PC-9 (cell line): ENCODE results near the gene TTC22. TPM values are rescaled to one million over a fixed set of nuclear protein-coding genes. Genes with fewer than 3 reads are reported as not detected.

Experiments used
- BruUV-seq: library from RNA; stranded (reverse); fragments of 400-500 nt; replicated peaks from 2 replicates; lab custom pipeline; 2021; lab: Mats Ljungman, UMichigan
- CTCF ChIA-PET: fragments of 300-600 bp; sonication (Branson Sonifier 250); formaldehyde crosslinking; loops from one replicate; lab custom pipeline; 2022; ENCODE audit warnings: antibody characterized with exemption; lab: Charles Lee
- POLR2A ChIA-PET: fragments of 300-600 bp; sonication (Branson Sonifier 250); formaldehyde crosslinking; loops from one replicate; lab custom pipeline; 2022; ENCODE audit warnings: antibody characterized with exemption; ENCODE audit not compliant: unreplicated experiment; lab: Charles Lee
- DNase-seq, 2 experiments: peaks; one replicate each; pipeline versions ENCODE4 v3.0.0 to v3.0.0-alpha.2; 2015 to 2022; ENCODE audit warnings: mixed read lengths in 1 of 2
- H2AFZ ChIP-seq: fragments of 200-600 bp; sonication (generic); 2 replicates; pipeline ENCODE4 v1.8.1; 2017; ENCODE audit warnings: antibody characterized with exemption
- H3F3A ChIP-seq: fragments of 200-600 bp; sonication (generic); 2 replicates; pipeline ENCODE4 v1.8.1; 2017; ENCODE audit warnings: antibody characterized with exemption, mild to moderate bottlenecking, low read depth; ENCODE audit not compliant: insufficient read depth
- H3K27ac ChIP-seq: fragments of 200-600 bp; sonication (generic); 2 replicates; pipeline ENCODE4 v1.6.1; 2016; ENCODE audit warnings: mixed run types
- H3K27me3 ChIP-seq: fragments of 200-600 bp; sonication (generic); 2 replicates; pipeline ENCODE4 v1.6.1; 2016; ENCODE audit warnings: low read depth, mixed run types; ENCODE audit not compliant: insufficient read depth
- H3K36me3 ChIP-seq: fragments of 200-600 bp; sonication (generic); 2 replicates; pipeline ENCODE4 v1.6.1; 2016; ENCODE audit warnings: low read depth, mixed run types
- H3K4me1 ChIP-seq: fragments of 200-600 bp; sonication (generic); replicated peaks from 2 replicates; pipeline ENCODE4 v1.6.1; 2016; ENCODE audit warnings: mixed run types; ENCODE audit not compliant: insufficient read depth
- H3K4me2 ChIP-seq: fragments of 200-600 bp; sonication (generic); 2 replicates; pipeline ENCODE4 v1.6.1; 2017; ENCODE audit warnings: mixed run types
- H3K4me3 ChIP-seq: fragments of 200-600 bp; sonication (generic); 2 replicates; pipeline ENCODE4 v1.6.1; 2016; ENCODE audit warnings: mixed run types
- H3K79me2 ChIP-seq: fragments of 200-600 bp; sonication (generic); 2 replicates; pipeline ENCODE4 v1.6.1; 2017; ENCODE audit warnings: low read depth, mixed run types
- H3K9me2 ChIP-seq: fragments of 200-600 bp; sonication (generic); 2 replicates; pipeline ENCODE4 v1.8.1; 2017; ENCODE audit warnings: mild to moderate bottlenecking; ENCODE audit not compliant: insufficient read depth
- H3K9me3 ChIP-seq: fragments of 200-600 bp; sonication (generic); 2 replicates; pipeline ENCODE4 v1.8.1; 2016; ENCODE audit warnings: low read depth; ENCODE audit not compliant: insufficient read depth
- H4K20me1 ChIP-seq: fragments of 200-600 bp; sonication (generic); 2 replicates; pipeline ENCODE4 v1.8.1; 2017; ENCODE audit not compliant: insufficient read depth
- CTCF ChIP-seq: fragments of 200-600 bp; sonication (generic); conservative IDR thresholded peaks from 2 replicates; pipeline ENCODE4 v1.6.1; 2017; ENCODE audit warnings: mixed run types, antibody characterized with exemption, mild to moderate bottlenecking, moderate library complexity
- EZH2 ChIP-seq: fragments of 200-600 bp; sonication (generic); IDR thresholded peaks from 2 replicates; pipeline ENCODE4 v1.8.0; 2017; ENCODE audit warnings: antibody characterized with exemption, low read depth
- intact Hi-C: fragments of 100-400 bp; cut with micrococcal nuclease; formaldehyde crosslinking; loops from one replicate; pipeline ENCODE4 v1.10.0; 2022; ENCODE audit not compliant: unreplicated experiment
- total RNA-seq: library from RNA; stranded (reverse); gene quantifications from 2 replicates; pipeline ENCODE4 v1.2.3, GENCODE V29; 2021

TTC22 gene
- total RNA-seq, 1 experiment from 2014 or later: 26.3 TPM

- no peaks in the 10 kb centered on the region for H3K79me2 ChIP-seq
- no peak for DNase-seq
- no peak overlapping the region for H3K4me3 ChIP-seq
- no peaks in the 10 kb centered on the region for H3K4me1 ChIP-seq
- TF ChIP-seq EZH2 (no peak), CTCF (no peak)
- CTCF ChIA-PET: interaction anchor here (0.6 kb wide), 1 partner anchor 263 kb away, joined by 4 read pairs; no protein-coding TSS in a partner anchor
- no peak overlapping the region for H3K27ac ChIP-seq
- intact Hi-C loops: no loop called here
- no peaks in the 10 kb centered on the region for H3K9me2 ChIP-seq
- no peaks in the 10 kb centered on the region for H3K9me3 ChIP-seq
- POLR2A ChIA-PET: interaction anchor here (0.7 kb wide), 1 partner anchor 699 kb away, joined by 4 read pairs; the partner anchor contains the start of gene TMEM59
- no peaks in the 10 kb centered on the region; the same call in 1 of the 2 replicates for H3F3A ChIP-seq
- H2AFZ ChIP-seq: no peak overlapping the region
- H3K36me3 ChIP-seq: no peaks in the 10 kb centered on the region
- H3K27me3 ChIP-seq: no peaks in the 10 kb centered on the region
- BruUV-seq: no TSS peak
- no peaks in the 10 kb centered on the region for H4K20me1 ChIP-seq
- H3K4me2 ChIP-seq: no peak overlapping the region
Measured at GRCh38 chr1:54751426-54751825, 49.7 kb downstream of the TTC22 start.

- Histone ChIP-seq H3K4me3 (no peak overlapping the region), H3K27me3 (no peaks in the 10 kb centered on the region), H3K36me3 (no peaks in the 10 kb centered on the region), H3K9me2 (no peaks in the 10 kb centered on the region), H4K20me1 (no peaks in the 10 kb centered on the region), H3K9me3 (no peaks in the 10 kb centered on the region), H2AFZ (no peak overlapping the region), H3K4me2 (no peak overlapping the region), H3K4me1 (peaks cover 1% of the 10 kb centered on the region; the same call in 1 of the 2 replicates), H3K27ac (no peak overlapping the region), H3K79me2 (no peaks in the 10 kb centered on the region), H3F3A (no peaks in the 10 kb centered on the region)
- POLR2A ChIA-PET: no interaction called here
- BruUV-seq: no TSS peak
- intact Hi-C loops: no loop called here
- TF ChIP-seq EZH2: no peak
- TF ChIP-seq CTCF: no peak
- DNase-seq: no peak
- CTCF ChIA-PET: interaction anchor here (1.0 kb wide), 1 partner anchor 50 kb away, joined by 6 read pairs; the partner anchor contains the start of gene TTC22
Measured at GRCh38 chr1:54750596-54750995, 50.5 kb downstream of the TTC22 start.

DNA sequence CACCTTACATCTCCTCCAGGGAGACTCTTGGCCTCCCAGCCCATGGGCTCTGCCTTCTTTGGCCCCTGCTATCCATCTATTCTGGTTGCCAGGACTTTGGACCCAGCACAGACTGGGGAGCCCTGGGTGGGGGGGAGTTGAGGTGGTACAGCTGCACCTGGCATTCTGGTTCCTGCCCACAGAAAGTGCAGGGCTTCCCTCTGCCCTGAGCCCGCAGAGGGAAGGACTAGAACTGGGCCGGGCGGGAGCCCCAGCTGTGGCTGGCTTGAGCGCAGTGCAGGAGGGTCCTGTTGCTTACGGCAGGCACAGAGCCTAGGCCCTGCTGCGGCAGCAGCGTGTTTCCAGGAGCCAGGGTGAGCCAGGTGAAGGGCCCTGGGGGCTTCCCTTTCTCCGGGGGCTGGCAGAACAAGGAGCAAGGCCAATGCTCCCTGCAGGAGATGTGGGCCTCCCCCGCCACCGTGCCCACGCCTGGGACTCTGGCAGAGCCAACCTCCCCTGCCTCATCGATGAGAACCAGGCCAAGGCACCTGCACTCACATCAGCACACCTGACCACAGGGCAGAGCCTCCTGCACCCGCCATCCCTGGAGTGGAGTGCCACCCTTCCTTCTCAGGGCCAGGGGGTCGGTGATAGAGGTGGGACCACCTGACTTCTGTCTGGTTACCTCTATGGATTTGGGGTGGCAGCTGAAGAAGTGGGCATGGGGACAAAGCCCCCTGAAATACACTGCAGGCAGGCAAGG lies 52.9 kb downstream of the TTC22 start:
- ChIA-PET CTCF (interaction anchor here (0.5 kb wide), 1 partner anchor 929 kb away, joined by 6 read pairs; no protein-coding TSS in a partner anchor), POLR2A (no interaction called here)
- no peaks in the 10 kb centered on the region for H3K27me3 ChIP-seq
- no peak overlapping the region for H3K4me3 ChIP-seq
- H2AFZ ChIP-seq: no peak overlapping the region
- H3K4me1 ChIP-seq: peaks cover 11% of the 10 kb centered on the region
- no peaks in the 10 kb centered on the region for H3K9me2 ChIP-seq
- no TSS peak for BruUV-seq
- H3K79me2 ChIP-seq: no peaks in the 10 kb centered on the region
- no peaks in the 10 kb centered on the region; the same call in 1 of the 2 replicates for H4K20me1 ChIP-seq
- H3K4me2 ChIP-seq: no peak overlapping the region
- peaks cover 8% of the 10 kb centered on the region; the same call in 1 of the 2 replicates for H3F3A ChIP-seq
- no peak overlapping the region for H3K27ac ChIP-seq
- H3K9me3 ChIP-seq: no peaks in the 10 kb centered on the region
- TF ChIP-seq EZH2: no peak
- no peak for TF ChIP-seq CTCF
- DNase-seq: no peak
- intact Hi-C loops: no loop called here
- no peaks in the 10 kb centered on the region for H3K36me3 ChIP-seq
